Loucy (cell line): ENCODE data around the gene SYNE4.

Experiments
- H2AFZ ChIP-seq: fragments of 200-600 bp; sonication (generic); 2 replicates; pipeline ENCODE4 v1.6.0; 2016; ENCODE audit warnings: antibody characterized with exemption, mild to moderate bottlenecking, low read length, moderate library complexity
- H3F3A ChIP-seq: fragments of 200-600 bp; 2 replicates; pipeline ENCODE4 v1.6.0; 2016; ENCODE audit warnings: antibody characterized with exemption, low read depth, mild to moderate bottlenecking
- H3K27me3 ChIP-seq: fragments of 200-600 bp; sonication (generic); 2 replicates; pipeline ENCODE4 v1.6.1; 2014; ENCODE audit warnings: low read length, mild to moderate bottlenecking; ENCODE audit not compliant: insufficient read depth, poor library complexity, severe bottlenecking
- H3K36me3 ChIP-seq: fragments of 200-600 bp; sonication (generic); 2 replicates; pipeline ENCODE4 v1.6.1; 2016; ENCODE audit warnings: low read length; ENCODE audit not compliant: insufficient read depth
- H3K4me1 ChIP-seq: fragments of 200-600 bp; sonication (generic); 2 replicates; pipeline ENCODE4 v1.5.1; 2014; ENCODE audit warnings: low read length, mild to moderate bottlenecking; ENCODE audit not compliant: insufficient read depth, poor library complexity, severe bottlenecking
- H3K4me2 ChIP-seq: fragments of 200-600 bp; sonication (generic); 2 replicates; pipeline ENCODE4 v1.6.0; 2014; ENCODE audit warnings: antibody characterized with exemption, low read length, low read depth, mild to moderate bottlenecking; ENCODE audit not compliant: poor library complexity, severe bottlenecking
- H3K4me3 ChIP-seq: fragments of 200-600 bp; sonication (generic); 2 replicates; pipeline ENCODE4 v1.5.1; 2014; ENCODE audit warnings: low read length, mild to moderate bottlenecking, mixed read lengths; ENCODE audit not compliant: poor library complexity, severe bottlenecking
- H3K79me2 ChIP-seq: fragments of 200-600 bp; sonication (generic); 2 replicates; pipeline ENCODE4 v1.6.1; 2014; ENCODE audit warnings: low read length; ENCODE audit not compliant: insufficient read depth
- H3K9ac ChIP-seq: fragments of 200-600 bp; sonication (generic); 2 replicates; pipeline ENCODE4 v1.6.0; 2014; ENCODE audit warnings: mild to moderate bottlenecking, low read depth, low read length, moderate library complexity; ENCODE audit not compliant: poor library complexity, severe bottlenecking
- H3K9me2 ChIP-seq: fragments of 200-600 bp; sonication (generic); replicated peaks from 2 replicates; pipeline ENCODE4 v1.6.1; 2016; ENCODE audit warnings: low read depth, low read length, mixed read lengths
- H3K9me3 ChIP-seq: fragments of 200-600 bp; sonication (generic); 2 replicates; pipeline ENCODE4 v1.6.1; 2014; ENCODE audit warnings: mild to moderate bottlenecking, antibody characterized with exemption, low read length, low read depth; ENCODE audit not compliant: insufficient read depth
- H4K20me1 ChIP-seq: fragments of 200-600 bp; sonication (generic); 2 replicates; pipeline ENCODE4 v1.6.0; 2014; ENCODE audit warnings: antibody characterized with exemption, low read length, mild to moderate bottlenecking; ENCODE audit not compliant: insufficient read depth, poor library complexity, severe bottlenecking
- EZH2phosphoT487 ChIP-seq: fragments of 200-600 bp; IDR thresholded peaks from 2 replicates; pipeline ENCODE4 v1.6.1; 2018; ENCODE audit warnings: antibody characterized with exemption, mild to moderate bottlenecking, moderate library complexity, borderline replicate concordance
- TF ChIP-seq, protein P1 (sequence below): fragments of 200-600 bp; sonication (generic); conservative IDR thresholded peaks from 2 replicates; pipeline ENCODE4 v1.5.1; 2014; ENCODE audit warnings: mild to moderate bottlenecking, antibody characterized with exemption, low read length

The SYNE4 gene

DNA sequence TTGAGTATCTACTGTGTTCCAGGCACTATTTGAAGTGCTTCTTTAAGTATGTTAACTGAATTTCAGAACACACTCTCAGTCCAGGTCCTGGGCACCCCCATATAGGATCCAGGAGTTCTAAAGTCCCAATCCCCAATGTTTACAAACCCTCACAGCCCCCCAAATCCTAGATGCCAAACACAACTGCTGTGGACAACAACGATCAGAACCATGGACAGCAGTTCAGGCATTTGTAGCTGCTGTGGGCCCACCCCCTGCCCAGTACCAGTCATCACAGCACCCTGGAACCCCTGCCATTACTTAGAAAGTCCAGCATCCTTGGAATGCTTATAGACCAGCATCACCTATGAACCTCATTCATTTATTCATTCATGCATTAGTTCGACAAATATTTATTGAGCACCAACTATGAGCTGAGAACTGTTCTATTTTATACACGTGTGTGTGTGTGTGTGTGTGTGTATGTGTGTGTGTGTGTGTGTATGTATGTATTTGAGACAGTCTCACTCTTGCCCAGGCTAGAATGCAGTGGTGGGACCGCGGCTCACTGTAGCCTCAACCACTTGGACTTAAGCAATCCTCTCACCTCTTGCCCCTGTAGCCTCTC lies 32.9 kb downstream of the SYNE4 start:
- H2AFZ ChIP-seq, result no peak overlapping the region
- H3K4me1 ChIP-seq, result no peaks in the 10 kb centered on the region
- no peaks in the 10 kb centered on the region for H3K79me2 ChIP-seq
- no peak overlapping the region for H3K4me2 ChIP-seq
- H3K36me3 ChIP-seq, result no peaks in the 10 kb centered on the region
- H3K27me3 ChIP-seq, result no peaks in the 10 kb centered on the region
- H3K9me3 ChIP-seq, result no peaks in the 10 kb centered on the region
- H3K9ac ChIP-seq, result no peak overlapping the region
- no peaks in the 10 kb centered on the region for H3F3A ChIP-seq
- H3K4me3 ChIP-seq, result no peak overlapping the region
- no peaks in the 10 kb centered on the region for H4K20me1 ChIP-seq
- no peaks in the 10 kb centered on the region for H3K9me2 ChIP-seq
- TF ChIP-seq, protein P1, sequence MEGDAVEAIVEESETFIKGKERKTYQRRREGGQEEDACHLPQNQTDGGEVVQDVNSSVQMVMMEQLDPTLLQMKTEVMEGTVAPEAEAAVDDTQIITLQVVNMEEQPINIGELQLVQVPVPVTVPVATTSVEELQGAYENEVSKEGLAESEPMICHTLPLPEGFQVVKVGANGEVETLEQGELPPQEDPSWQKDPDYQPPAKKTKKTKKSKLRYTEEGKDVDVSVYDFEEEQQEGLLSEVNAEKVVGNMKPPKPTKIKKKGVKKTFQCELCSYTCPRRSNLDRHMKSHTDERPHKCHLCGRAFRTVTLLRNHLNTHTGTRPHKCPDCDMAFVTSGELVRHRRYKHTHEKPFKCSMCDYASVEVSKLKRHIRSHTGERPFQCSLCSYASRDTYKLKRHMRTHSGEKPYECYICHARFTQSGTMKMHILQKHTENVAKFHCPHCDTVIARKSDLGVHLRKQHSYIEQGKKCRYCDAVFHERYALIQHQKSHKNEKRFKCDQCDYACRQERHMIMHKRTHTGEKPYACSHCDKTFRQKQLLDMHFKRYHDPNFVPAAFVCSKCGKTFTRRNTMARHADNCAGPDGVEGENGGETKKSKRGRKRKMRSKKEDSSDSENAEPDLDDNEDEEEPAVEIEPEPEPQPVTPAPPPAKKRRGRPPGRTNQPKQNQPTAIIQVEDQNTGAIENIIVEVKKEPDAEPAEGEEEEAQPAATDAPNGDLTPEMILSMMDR, result no peak
- no peak for TF ChIP-seq EZH2phosphoT487

DNA sequence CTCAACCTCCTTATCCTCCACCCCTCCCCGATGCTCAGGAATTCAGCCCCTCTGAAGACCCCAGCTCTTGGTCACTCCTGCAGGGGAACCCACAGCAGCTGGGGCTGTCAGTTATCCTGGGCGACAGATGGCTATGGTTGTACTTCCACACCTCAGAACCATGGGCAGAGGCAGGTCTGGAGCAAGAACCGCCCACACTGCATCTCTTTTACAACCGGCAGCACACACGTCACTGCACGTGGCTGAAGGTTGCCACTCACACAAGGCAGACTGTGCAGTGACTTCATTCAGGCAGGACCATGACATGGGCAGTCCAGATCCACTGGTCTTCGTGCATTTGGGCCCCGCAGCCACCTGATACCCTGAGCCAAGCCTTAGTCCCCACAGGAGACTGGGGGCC lies 35.1 kb downstream of the SYNE4 start:
- Histone ChIP-seq H4K20me1 (no peaks in the 10 kb centered on the region), H3K4me1 (no peaks in the 10 kb centered on the region), H3K9ac (no peak overlapping the region), H3K9me3 (no peaks in the 10 kb centered on the region), H3K27me3 (no peaks in the 10 kb centered on the region), H3K9me2 (no peaks in the 10 kb centered on the region), H3K4me2 (no peak overlapping the region), H3K4me3 (no peak overlapping the region), H3K36me3 (no peaks in the 10 kb centered on the region), H3F3A (no peaks in the 10 kb centered on the region), H3K79me2 (no peaks in the 10 kb centered on the region), H2AFZ (no peak overlapping the region)
- TF ChIP-seq, protein P1, result no peak
- no peak for TF ChIP-seq EZH2phosphoT487

DNA sequence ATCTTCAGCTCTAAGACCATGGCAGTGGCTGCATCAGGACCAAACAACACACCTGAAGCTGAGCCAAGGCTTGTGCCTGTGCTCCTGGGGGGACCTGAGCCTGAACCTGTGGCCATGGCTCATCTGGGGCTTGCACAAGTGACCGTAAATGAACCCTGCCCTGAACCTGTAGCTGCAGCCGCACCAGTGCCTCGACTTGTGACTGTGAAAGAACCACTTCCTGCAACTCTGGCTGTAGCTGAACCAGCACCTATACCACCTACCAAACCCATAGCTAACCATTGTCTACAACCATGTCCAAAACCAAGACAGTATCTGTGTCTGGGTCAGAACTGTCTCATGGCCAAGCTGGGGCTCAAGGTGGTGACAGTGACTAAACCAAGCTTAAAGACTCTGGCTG lies 41.8 kb downstream of the SYNE4 start:
- Histone ChIP-seq H3K9me3 (no peaks in the 10 kb centered on the region), H3K36me3 (no peaks in the 10 kb centered on the region), H2AFZ (no peak overlapping the region), H4K20me1 (no peaks in the 10 kb centered on the region), H3K79me2 (no peaks in the 10 kb centered on the region), H3K4me3 (no peak overlapping the region), H3K9ac (no peak overlapping the region), H3K4me2 (no peak overlapping the region), H3F3A (no peaks in the 10 kb centered on the region), H3K4me1 (no peaks in the 10 kb centered on the region), H3K27me3 (no peaks in the 10 kb centered on the region), H3K9me2 (no peaks in the 10 kb centered on the region)
- TF ChIP-seq EZH2phosphoT487, result no peak
- TF ChIP-seq, protein P1, result no peak
